PC-3 (cell line): ENCODE data around the gene SFMBT1. TPM values are rescaled to one million over a fixed set of nuclear protein-coding genes. Genes with fewer than 3 reads are reported as not detected.

Experiments
- ATAC-seq: fragments of 200-7000 bp; cut with Tn5 transposase; 2 replicates; pipeline ENCODE4 v1.9.1; 2020; ENCODE audit warnings: mild to moderate bottlenecking, moderate library complexity
- BruUV-seq: library from RNA; stranded (reverse); fragments of 400-500 nt; replicated peaks from 2 replicates; lab custom pipeline; 2021; lab: Mats Ljungman, UMichigan
- CTCF ChIA-PET: fragments of 300-600 bp; sonication (Branson Sonifier 250); formaldehyde crosslinking; loops from one replicate; lab custom pipeline; 2022; ENCODE audit warnings: antibody characterized with exemption; lab: Charles Lee
- POLR2A ChIA-PET: fragments of 300-600 bp; sonication (Branson Sonifier 250); formaldehyde crosslinking; loops from one replicate; lab custom pipeline; 2022; ENCODE audit warnings: antibody characterized with exemption; ENCODE audit not compliant: unreplicated experiment; lab: Charles Lee
- DNase-seq: peaks from one replicate; pipeline ENCODE4 v3.0.0-alpha.2; 2015
- H2AFZ ChIP-seq: fragments of 300-600 bp; sonication (generic); 2 replicates; pipeline ENCODE4 v1.6.0; 2016; ENCODE audit warnings: antibody characterized with exemption, low read length
- H3F3A ChIP-seq: fragments of 300-600 bp; sonication (generic); one replicate; pipeline ENCODE4 v1.6.0; 2017; ENCODE audit warnings: antibody characterized with exemption, low read length, control low read depth, mild to moderate bottlenecking; ENCODE audit not compliant: unreplicated experiment
- H3K27ac ChIP-seq: fragments of 300-600 bp; sonication (generic); 2 replicates; pipeline ENCODE4 v1.5.1; 2016; ENCODE audit warnings: mild to moderate bottlenecking, low read length
- H3K27me3 ChIP-seq: fragments of 300-600 bp; sonication (generic); 2 replicates; pipeline ENCODE4 v1.6.1; 2016; ENCODE audit warnings: low read length, mixed read lengths
- H3K36me3 ChIP-seq: fragments of 300-600 bp; sonication (generic); 2 replicates; pipeline ENCODE4 v1.6.1; 2016; ENCODE audit warnings: low read depth, mixed run types, low read length, mixed read lengths
- H3K4me1 ChIP-seq: fragments of 300-600 bp; sonication (generic); 2 replicates; pipeline ENCODE4 v1.5.1; 2016; ENCODE audit warnings: low read length; ENCODE audit not compliant: insufficient read depth
- H3K4me2 ChIP-seq: fragments of 300-600 bp; sonication (generic); 2 replicates; pipeline ENCODE4 v1.6.0; 2016; ENCODE audit warnings: low read length
- H3K4me3 ChIP-seq: fragments of 300-600 bp; sonication (generic); 2 replicates; pipeline ENCODE4 v1.5.1; 2016; ENCODE audit warnings: mild to moderate bottlenecking, low read length, mixed read lengths
- H3K79me2 ChIP-seq: fragments of 300-600 bp; sonication (generic); 2 replicates; pipeline ENCODE4 v1.6.1; 2017; ENCODE audit warnings: low read length, mixed read lengths
- H3K9ac ChIP-seq: fragments of 300-600 bp; sonication (generic); 2 replicates; pipeline ENCODE4 v1.6.0; 2016; ENCODE audit warnings: mild to moderate bottlenecking, low read length
- H3K9me2 ChIP-seq: fragments of 300-600 bp; sonication (generic); replicated peaks from 2 replicates; pipeline ENCODE4 v1.6.1; 2016; ENCODE audit warnings: mixed run types, low read length, mixed read lengths
- H3K9me3 ChIP-seq: fragments of 300-600 bp; sonication (generic); 2 replicates; pipeline ENCODE4 v1.6.1; 2016; ENCODE audit warnings: low read length, mixed read lengths
- H4K20me1 ChIP-seq: fragments of 300-600 bp; sonication (generic); 2 replicates; pipeline ENCODE4 v1.6.1; 2016; ENCODE audit warnings: low read length, mixed read lengths
- CTCF ChIP-seq: fragments of 300-600 bp; sonication (generic); conservative IDR thresholded peaks from 2 replicates; pipeline ENCODE4 v1.5.1; 2017; ENCODE audit warnings: antibody characterized with exemption, low read depth, mild to moderate bottlenecking, low read length
- EZH2 ChIP-seq: fragments of 300-600 bp; sonication (generic); IDR thresholded peaks from one replicate; pipeline ENCODE4 v1.6.1; 2017; ENCODE audit warnings: antibody characterized with exemption, mild to moderate bottlenecking, low read length; ENCODE audit not compliant: unreplicated experiment
- EZH2phosphoT487 ChIP-seq: fragments of 300-600 bp; sonication (generic); IDR thresholded peaks from 2 replicates; pipeline ENCODE4 v1.6.1; 2018; ENCODE audit warnings: mild to moderate bottlenecking, antibody characterized with exemption, low read length, borderline replicate concordance
- intact Hi-C: fragments of 100-400 bp; cut with micrococcal nuclease; formaldehyde crosslinking; loops from 2 replicates; pipeline ENCODE4 v1.9.0; 2023
- total RNA-seq: library from RNA; depleted of rRNA; stranded (reverse); fragments of >200 nt; gene quantifications from 2 replicates; pipeline ENCODE4 v1.2.3, GENCODE V29; 2014

SFMBT1 gene
- total RNA-seq, 1 experiment from 2014 or later, result 10.8 TPM

GRCh38 chr3:52962160-52962559 is 83.7 kb downstream of the SFMBT1 start:
- no peak overlapping the region for H2AFZ ChIP-seq
- no peak overlapping the region for H3K9ac ChIP-seq
- POLR2A ChIA-PET, result no interaction called here
- no peaks in the 10 kb centered on the region for H3K9me2 ChIP-seq
- ATAC-seq (no peak), DNase-seq (no peak)
- H3K27me3 ChIP-seq, result no peaks in the 10 kb centered on the region
- no peaks in the 10 kb centered on the region for H3K9me3 ChIP-seq
- H3K27ac ChIP-seq, result no peak overlapping the region
- H3F3A ChIP-seq, result no peaks in the 10 kb centered on the region
- H3K4me1 ChIP-seq, result no peaks in the 10 kb centered on the region
- H4K20me1 ChIP-seq, result no peaks in the 10 kb centered on the region
- no peak overlapping the region for H3K4me3 ChIP-seq
- BruUV-seq, result no TSS peak
- H3K36me3 ChIP-seq, result no peaks in the 10 kb centered on the region
- H3K79me2 ChIP-seq, result no peaks in the 10 kb centered on the region
- TF ChIP-seq EZH2 (no peak), CTCF (no peak), EZH2phosphoT487 (no peak)
- CTCF ChIA-PET, result no interaction called here
- H3K4me2 ChIP-seq, result no peak overlapping the region
- intact Hi-C loops, result no loop called here

- Histone ChIP-seq H4K20me1 (no peaks in the 10 kb centered on the region), H3K27me3 (no peaks in the 10 kb centered on the region), H3K4me1 (no peaks in the 10 kb centered on the region), H3K9me3 (no peaks in the 10 kb centered on the region), H3K27ac (no peak overlapping the region), H3F3A (no peaks in the 10 kb centered on the region), H3K36me3 (no peaks in the 10 kb centered on the region), H3K79me2 (no peaks in the 10 kb centered on the region), H3K4me2 (no peak overlapping the region), H3K4me3 (no peak overlapping the region), H3K9me2 (no peaks in the 10 kb centered on the region), H2AFZ (no peak overlapping the region), H3K9ac (no peak overlapping the region)
- intact Hi-C loops, result no loop called here
- no TSS peak for BruUV-seq
- ChIA-PET POLR2A (no interaction called here), CTCF (no interaction called here)
- DNase-seq (no peak), ATAC-seq (no peak)
- no peak for TF ChIP-seq EZH2phosphoT487
- TF ChIP-seq CTCF, result 0 out of 2 replicates have a peak, but pooled peaks have one; percentile 20
These were observed 86.1 kb downstream of the SFMBT1 start for GRCh38 chr3:52959773-52960172.

- H3K79me2 ChIP-seq, result no peaks in the 10 kb centered on the region
- H4K20me1 ChIP-seq, result no peaks in the 10 kb centered on the region
- H3K4me3 ChIP-seq, result no peak overlapping the region
- no peaks in the 10 kb centered on the region for H3K4me1 ChIP-seq
- intact Hi-C loops, result no loop called here
- H3K36me3 ChIP-seq, result no peaks in the 10 kb centered on the region
- CTCF ChIA-PET, result no interaction called here
- H2AFZ ChIP-seq, result no peak overlapping the region
- H3K27me3 ChIP-seq, result no peaks in the 10 kb centered on the region
- ATAC-seq (no peak), DNase-seq (no peak)
- POLR2A ChIA-PET, result no interaction called here
- TF ChIP-seq EZH2phosphoT487 (no peak), EZH2 (no peak), CTCF (no peak)
- H3K9me2 ChIP-seq, result no peaks in the 10 kb centered on the region
- no peaks in the 10 kb centered on the region for H3F3A ChIP-seq
- BruUV-seq, result no TSS peak
- no peak overlapping the region for H3K9ac ChIP-seq
- no peak overlapping the region for H3K27ac ChIP-seq
- H3K9me3 ChIP-seq, result no peaks in the 10 kb centered on the region
- no peak overlapping the region for H3K4me2 ChIP-seq
These were observed 106.3 kb downstream of the SFMBT1 start for GRCh38 chr3:52939600-52939999.
